ENCODE data around the gene APOBR.

DNA sequence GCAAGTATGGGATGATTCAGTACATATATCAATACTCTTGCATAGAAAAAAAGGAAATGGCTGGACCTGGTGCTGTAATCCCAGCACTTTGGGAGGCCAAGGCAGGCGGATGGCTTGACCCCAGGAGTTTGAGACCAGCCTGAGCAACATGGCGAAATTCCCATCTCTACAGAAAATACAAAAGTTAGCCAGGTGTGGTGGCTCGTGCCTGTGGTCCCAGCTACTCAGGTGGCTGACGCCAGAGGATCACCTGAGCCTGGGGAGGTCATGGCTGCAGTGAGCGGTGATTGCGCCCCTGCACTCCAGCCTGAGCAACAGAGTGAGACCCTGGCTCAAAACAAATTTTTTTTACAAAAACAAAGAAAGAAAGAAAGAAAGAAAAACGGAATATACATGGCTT, 52.2 kb downstream of the APOBR start:
- TF ChIP-seq POLR2AphosphoS5 (IDR thresholded peaks at IDR 0.05) (no peak), EP300 (IDR thresholded peaks at IDR 0.05) (no peak), POLR2A (IDR thresholded peaks at IDR 0.05) (no peak)
- TF ChIP-seq, protein P1, sequence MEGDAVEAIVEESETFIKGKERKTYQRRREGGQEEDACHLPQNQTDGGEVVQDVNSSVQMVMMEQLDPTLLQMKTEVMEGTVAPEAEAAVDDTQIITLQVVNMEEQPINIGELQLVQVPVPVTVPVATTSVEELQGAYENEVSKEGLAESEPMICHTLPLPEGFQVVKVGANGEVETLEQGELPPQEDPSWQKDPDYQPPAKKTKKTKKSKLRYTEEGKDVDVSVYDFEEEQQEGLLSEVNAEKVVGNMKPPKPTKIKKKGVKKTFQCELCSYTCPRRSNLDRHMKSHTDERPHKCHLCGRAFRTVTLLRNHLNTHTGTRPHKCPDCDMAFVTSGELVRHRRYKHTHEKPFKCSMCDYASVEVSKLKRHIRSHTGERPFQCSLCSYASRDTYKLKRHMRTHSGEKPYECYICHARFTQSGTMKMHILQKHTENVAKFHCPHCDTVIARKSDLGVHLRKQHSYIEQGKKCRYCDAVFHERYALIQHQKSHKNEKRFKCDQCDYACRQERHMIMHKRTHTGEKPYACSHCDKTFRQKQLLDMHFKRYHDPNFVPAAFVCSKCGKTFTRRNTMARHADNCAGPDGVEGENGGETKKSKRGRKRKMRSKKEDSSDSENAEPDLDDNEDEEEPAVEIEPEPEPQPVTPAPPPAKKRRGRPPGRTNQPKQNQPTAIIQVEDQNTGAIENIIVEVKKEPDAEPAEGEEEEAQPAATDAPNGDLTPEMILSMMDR (IDR thresholded peaks at IDR 0.05), result no peak
